MCF 10A (cell line): ENCODE data around the gene BARX2. TPM values are rescaled to one million over a fixed set of nuclear protein-coding genes. Genes with fewer than 3 reads are reported as not detected.

ENCODE experiments used
- BruUV-seq: library from RNA; stranded (reverse); fragments of 400-500 nt; replicated peaks from 2 replicates; lab custom pipeline; 2021; lab: Mats Ljungman, UMichigan
- CTCF ChIA-PET: fragments of 300-600 bp; sonication (Branson Sonifier 250); formaldehyde crosslinking; extraction: SDS; loops from one replicate; lab custom pipeline; 2021; ENCODE audit warnings: antibody characterized with exemption, inconsistent platforms; lab: Yijun Ruan, JAX
- POLR2A ChIA-PET: fragments of 300-600, 350-650 bp; sonication (Branson Sonifier 250); formaldehyde crosslinking; extraction: SDS; loops from one replicate; lab custom pipeline; 2020; ENCODE audit warnings: antibody characterized with exemption, inconsistent platforms; lab: Yijun Ruan, JAX
- DNase-seq: peaks from one replicate; pipeline ENCODE4 v3.0.0-alpha.2; 2018; ENCODE audit not compliant: unreplicated experiment
- H3K27ac Mint-ChIP-seq: one replicate; pipeline ENCODE4 v1.8.0; 2022; ENCODE audit warnings: mild to moderate bottlenecking, low read depth, mixed read lengths; ENCODE audit not compliant: unreplicated experiment
- H3K27me3 Mint-ChIP-seq: one replicate; pipeline ENCODE4 v1.8.0; 2022; ENCODE audit warnings: mixed read lengths; ENCODE audit not compliant: insufficient read depth, unreplicated experiment
- H3K36me3 Mint-ChIP-seq: one replicate; pipeline ENCODE4 v1.8.0; 2022; ENCODE audit warnings: mild to moderate bottlenecking, moderate library complexity, mixed read lengths; ENCODE audit not compliant: insufficient read depth, unreplicated experiment
- H3K4me1 Mint-ChIP-seq: one replicate; pipeline ENCODE4 v1.8.0; 2022; ENCODE audit warnings: mixed read lengths; ENCODE audit not compliant: insufficient read depth, unreplicated experiment
- H3K4me3 Mint-ChIP-seq: one replicate; pipeline ENCODE4 v1.8.0; 2022; ENCODE audit warnings: mild to moderate bottlenecking, moderate library complexity, mixed read lengths; ENCODE audit not compliant: unreplicated experiment
- H3K9me3 Mint-ChIP-seq: one replicate; pipeline ENCODE4 v1.8.0; 2022; ENCODE audit warnings: mixed read lengths; ENCODE audit not compliant: unreplicated experiment
- intact Hi-C: fragments of 100-400 bp; cut with micrococcal nuclease; formaldehyde crosslinking; loops from 2 replicates; pipeline ENCODE4 v1.14.1; 2022
- total RNA-seq: library from RNA; stranded (reverse); gene quantifications from 2 replicates; pipeline ENCODE4 v1.2.3, GENCODE V29; 2022
- TF ChIP-seq, protein P1 (sequence below): fragments of 200-600 bp; IDR thresholded peaks from one replicate; pipeline ENCODE4 v1.8.0; 2022; ENCODE audit warnings: antibody characterized with exemption, mild to moderate bottlenecking; ENCODE audit not compliant: unreplicated experiment

The BARX2 gene
- total RNA-seq, 1 experiment from 2014 or later = not detected

DNA sequence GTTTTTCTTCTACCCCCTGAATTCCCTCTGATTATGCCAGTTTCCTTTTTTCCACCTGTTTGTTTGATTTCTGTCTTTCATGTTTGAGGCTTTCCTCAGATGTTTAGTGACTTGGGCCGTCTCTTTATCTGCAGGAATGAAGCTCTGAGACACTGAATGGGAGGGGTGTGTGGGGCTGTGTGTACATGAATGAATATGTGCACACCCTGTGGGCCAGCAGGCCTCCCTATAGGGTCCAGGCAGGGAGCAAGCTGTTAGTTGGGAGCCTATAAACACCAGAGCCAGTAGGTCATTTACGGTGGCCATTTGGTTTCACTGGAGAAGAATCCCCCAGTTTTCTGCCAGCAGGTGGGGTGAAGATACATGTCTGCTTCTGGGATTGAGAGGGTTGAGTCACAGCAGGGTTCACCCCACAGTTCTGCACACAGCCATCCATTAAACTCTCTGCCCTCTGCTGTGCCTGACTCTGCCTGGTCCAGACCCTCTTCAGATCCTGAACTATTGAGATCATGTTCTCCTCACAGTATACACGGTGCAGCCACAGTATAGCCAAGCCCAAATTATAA lies 34.8 kb downstream of the BARX2 start:
- H3K27ac Mint-ChIP-seq = no peak overlapping the region
- intact Hi-C loops = no loop called here
- TF ChIP-seq, protein P1, sequence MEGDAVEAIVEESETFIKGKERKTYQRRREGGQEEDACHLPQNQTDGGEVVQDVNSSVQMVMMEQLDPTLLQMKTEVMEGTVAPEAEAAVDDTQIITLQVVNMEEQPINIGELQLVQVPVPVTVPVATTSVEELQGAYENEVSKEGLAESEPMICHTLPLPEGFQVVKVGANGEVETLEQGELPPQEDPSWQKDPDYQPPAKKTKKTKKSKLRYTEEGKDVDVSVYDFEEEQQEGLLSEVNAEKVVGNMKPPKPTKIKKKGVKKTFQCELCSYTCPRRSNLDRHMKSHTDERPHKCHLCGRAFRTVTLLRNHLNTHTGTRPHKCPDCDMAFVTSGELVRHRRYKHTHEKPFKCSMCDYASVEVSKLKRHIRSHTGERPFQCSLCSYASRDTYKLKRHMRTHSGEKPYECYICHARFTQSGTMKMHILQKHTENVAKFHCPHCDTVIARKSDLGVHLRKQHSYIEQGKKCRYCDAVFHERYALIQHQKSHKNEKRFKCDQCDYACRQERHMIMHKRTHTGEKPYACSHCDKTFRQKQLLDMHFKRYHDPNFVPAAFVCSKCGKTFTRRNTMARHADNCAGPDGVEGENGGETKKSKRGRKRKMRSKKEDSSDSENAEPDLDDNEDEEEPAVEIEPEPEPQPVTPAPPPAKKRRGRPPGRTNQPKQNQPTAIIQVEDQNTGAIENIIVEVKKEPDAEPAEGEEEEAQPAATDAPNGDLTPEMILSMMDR = no peak
- no TSS peak for BruUV-seq
- H3K36me3 Mint-ChIP-seq = no peaks in the 10 kb centered on the region
- DNase-seq = peak; percentile 24
- H3K4me1 Mint-ChIP-seq = no peaks in the 10 kb centered on the region
- peaks cover 28% of the 10 kb centered on the region for H3K27me3 Mint-ChIP-seq
- POLR2A ChIA-PET = no interaction called here
- H3K9me3 Mint-ChIP-seq = no peaks in the 10 kb centered on the region
- H3K4me3 Mint-ChIP-seq = no peak overlapping the region
- CTCF ChIA-PET = no interaction called here

DNA sequence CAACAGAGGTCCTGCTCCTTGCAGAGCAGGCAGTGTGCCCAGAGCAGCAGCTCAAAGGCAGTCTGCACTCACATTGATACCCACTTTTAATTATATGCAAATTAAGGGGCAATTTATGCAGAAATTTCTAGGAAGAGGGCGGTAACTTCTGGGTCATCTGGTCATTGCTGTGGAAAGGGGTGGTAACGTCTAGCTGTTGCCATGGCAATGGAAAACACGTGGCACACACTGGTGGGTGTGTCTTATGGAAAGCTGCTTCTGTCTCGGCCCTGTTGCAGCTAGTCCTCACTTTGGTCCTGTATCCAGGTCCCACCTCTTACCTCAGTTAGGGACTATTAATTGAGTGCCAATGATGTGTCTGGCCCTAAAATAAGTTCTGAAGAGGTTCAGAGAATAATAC lies 36.8 kb downstream of the BARX2 start:
- H3K4me1 Mint-ChIP-seq = no peaks in the 10 kb centered on the region
- peaks cover 8% of the 10 kb centered on the region for H3K27me3 Mint-ChIP-seq
- ChIA-PET CTCF (interaction anchor here (0.6 to 1.0 kb wide), 3 partner anchors 36 to 231 kb away, joined by 3 read pairs; partner anchors contain the start of gene BARX2), POLR2A (no interaction called here)
- TF ChIP-seq, protein P1 = no peak
- BruUV-seq = no TSS peak
- intact Hi-C loops = no loop called here
- no peaks in the 10 kb centered on the region for H3K9me3 Mint-ChIP-seq
- no peak for DNase-seq
- no peaks in the 10 kb centered on the region for H3K36me3 Mint-ChIP-seq
- H3K27ac Mint-ChIP-seq = no peak overlapping the region
- H3K4me3 Mint-ChIP-seq = no peak overlapping the region

GRCh38 chr11:129414144-129414872 lies 38.7 kb downstream of the BARX2 start:
- Mint-ChIP-seq H3K4me1 (no peaks in the 10 kb centered on the region), H3K27me3 (no peaks in the 10 kb centered on the region), H3K9me3 (no peaks in the 10 kb centered on the region), H3K36me3 (no peaks in the 10 kb centered on the region), H3K4me3 (no peak overlapping the region), H3K27ac (no peak overlapping the region)
- no TSS peak for BruUV-seq
- intact Hi-C loops = no loop called here
- ChIA-PET CTCF (interaction anchor here (0.6 to 0.9 kb wide), 3 partner anchors 12 to 1232 kb away, joined by 3 read pairs; no protein-coding TSS in a partner anchor), POLR2A (no interaction called here)
- TF ChIP-seq, protein P1 = no peak
- DNase-seq = no peak

DNA sequence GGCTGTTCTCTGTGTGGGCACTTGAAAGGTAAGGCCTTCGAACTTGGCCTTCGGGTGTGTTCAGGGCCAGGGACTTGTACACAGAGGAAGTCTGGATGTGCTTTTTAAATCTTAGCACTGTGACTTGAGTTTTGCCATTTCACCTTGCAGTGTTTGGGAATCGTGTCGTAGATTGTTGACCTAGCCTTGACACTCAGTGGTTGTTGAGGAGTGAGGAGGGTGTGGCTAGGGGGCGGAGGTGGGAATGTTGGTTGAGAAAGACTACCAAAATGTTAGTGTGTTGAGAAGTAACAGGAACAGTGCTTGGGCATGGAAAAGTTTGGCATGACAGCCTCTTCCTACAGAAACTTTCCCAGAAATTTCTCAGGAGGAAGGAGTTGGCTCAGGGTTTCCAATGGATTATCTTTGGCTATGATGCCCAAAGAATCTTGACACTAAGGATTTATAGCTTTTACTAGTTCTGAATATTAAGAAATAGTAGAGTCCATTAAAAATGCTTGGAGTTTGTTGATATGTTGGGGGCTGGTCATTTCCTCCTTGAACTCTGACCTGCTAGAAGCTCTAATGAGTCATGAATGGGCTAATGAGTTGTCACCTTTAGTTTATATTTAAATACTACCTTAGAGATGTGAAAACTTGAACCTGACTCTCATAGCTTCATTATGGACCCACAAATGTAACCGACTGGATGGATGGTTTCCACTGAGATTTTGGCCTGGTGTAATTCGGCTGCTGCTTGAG lies 40.6 kb downstream of the BARX2 start:
- CTCF ChIA-PET = no interaction called here
- H3K4me3 Mint-ChIP-seq = no peak overlapping the region
- no peaks in the 10 kb centered on the region for H3K9me3 Mint-ChIP-seq
- DNase-seq = no peak
- H3K27ac Mint-ChIP-seq = no peak overlapping the region
- BruUV-seq = no TSS peak
- POLR2A ChIA-PET = interaction anchor here (0.6 kb wide), 2 partner anchors 33 to 263 kb away, joined by 3 read pairs; no protein-coding TSS in a partner anchor
- no peaks in the 10 kb centered on the region for H3K4me1 Mint-ChIP-seq
- no peaks in the 10 kb centered on the region for H3K27me3 Mint-ChIP-seq
- H3K36me3 Mint-ChIP-seq = no peaks in the 10 kb centered on the region
- TF ChIP-seq, protein P1 = no peak
- intact Hi-C loops = no loop called here
